Mesenchymal stem cell (in vitro differentiated cells and primary cell): ENCODE data around the gene SLC6A18.

Experiments
- DNase-seq: peaks from one replicate; pipeline ENCODE4 v3.0.0-alpha.2; 2013
- H2AFZ ChIP-seq: one replicate; pipeline ENCODE4 v1.6.1; 2013; ENCODE audit warnings: low read depth, mild to moderate bottlenecking, control low read depth, inconsistent platforms, low read length, moderate library complexity
- H2AK5ac ChIP-seq: 2 replicates; pipeline ENCODE4 v1.6.1; 2013; ENCODE audit warnings: low read length, moderate library complexity, mild to moderate bottlenecking, inconsistent platforms; ENCODE audit not compliant: severe bottlenecking
- H2BK120ac ChIP-seq: one replicate; pipeline ENCODE4 v1.6.1; 2013; ENCODE audit warnings: low read depth, mild to moderate bottlenecking, inconsistent platforms, low read length, moderate library complexity
- H2BK12ac ChIP-seq, 2 experiments: one replicate each; pipeline ENCODE4 v1.6.1; 2013; ENCODE audit warnings: inconsistent platforms in 2 of 2, low read length in 2 of 2, mild to moderate bottlenecking in 2 of 2, moderate library complexity in 2 of 2, control low read depth in 1 of 2
- H2BK15ac ChIP-seq: one replicate; pipeline ENCODE4 v1.6.1; 2013; ENCODE audit warnings: mild to moderate bottlenecking, low read depth, inconsistent platforms; ENCODE audit not compliant: poor library complexity, severe bottlenecking
- H2BK5ac ChIP-seq: 2 replicates; pipeline ENCODE4 v1.6.1; 2013; ENCODE audit warnings: low read depth, mild to moderate bottlenecking, low read length, control low read depth, inconsistent platforms; ENCODE audit not compliant: poor library complexity, severe bottlenecking
- H3K14ac ChIP-seq, 2 experiments: one replicate each; pipeline ENCODE4 v1.6.1; 2013; ENCODE audit warnings: inconsistent platforms in 2 of 2, low read length in 2 of 2, control low read depth in 1 of 2, mild to moderate bottlenecking in 1 of 2, moderate library complexity in 1 of 2
- H3K18ac ChIP-seq, 2 experiments: one replicate each; pipeline ENCODE4 v1.6.1; 2013; ENCODE audit warnings: inconsistent platforms in 2 of 2, low read length in 2 of 2, control low read depth in 1 of 2, low read depth in 1 of 2, mild to moderate bottlenecking in 1 of 2
- H3K23ac ChIP-seq, 2 experiments: one replicate each; pipeline ENCODE4 v1.6.1; 2013; ENCODE audit warnings: inconsistent platforms in 2 of 2, low read length in 2 of 2, mild to moderate bottlenecking in 2 of 2, moderate library complexity in 2 of 2, control low read depth in 1 of 2
- H3K27ac ChIP-seq: 2 replicates; pipeline ENCODE4 v1.5.1; 2013; ENCODE audit warnings: mild to moderate bottlenecking, moderate library complexity, low read length, control low read depth, inconsistent platforms; ENCODE audit not compliant: poor library complexity, severe bottlenecking
- H3K27me3 ChIP-seq, 2 experiments: 2 replicates each; pipeline versions ENCODE4 v1.6.1 to v1.7.0; 2013; ENCODE audit warnings: low read length in 2 of 2, mild to moderate bottlenecking in 2 of 2, moderate library complexity in 2 of 2, control low read depth in 1 of 2, inconsistent platforms in 1 of 2; ENCODE audit not compliant: control insufficient read depth in 1 of 2, insufficient read depth in 1 of 2
- H3K36me3 ChIP-seq, 2 experiments: 2 replicates each; pipeline versions ENCODE4 v1.6.1 to v1.7.0; 2013; ENCODE audit warnings: low read length in 2 of 2, control low read depth in 1 of 2, inconsistent platforms in 1 of 2, low read depth in 1 of 2, mild to moderate bottlenecking in 1 of 2; ENCODE audit not compliant: insufficient read depth in 2 of 2, control insufficient read depth in 1 of 2
- H3K4ac ChIP-seq, 2 experiments: one replicate each; pipeline ENCODE4 v1.6.1; 2013; ENCODE audit warnings: inconsistent platforms in 2 of 2, low read length in 2 of 2, mild to moderate bottlenecking in 2 of 2, moderate library complexity in 2 of 2, control low read depth in 1 of 2, low read depth in 1 of 2
- H3K4me1 ChIP-seq: 2 replicates; pipeline ENCODE4 v1.6.1; 2013; ENCODE audit warnings: low read depth, low read length, control low read depth; ENCODE audit not compliant: control insufficient read depth, insufficient read depth
- H3K4me2 ChIP-seq: 2 replicates; pipeline ENCODE4 v1.6.1; 2013; ENCODE audit warnings: low read length, mild to moderate bottlenecking, inconsistent platforms; ENCODE audit not compliant: poor library complexity, severe bottlenecking
- H3K4me3 ChIP-seq, 2 experiments: 2 replicates each; pipeline versions ENCODE4 v1.5.1 to v1.7.0; 2013; ENCODE audit warnings: low read length in 2 of 2, mild to moderate bottlenecking in 2 of 2, control low read depth in 1 of 2, low read depth in 1 of 2; ENCODE audit not compliant: insufficient read depth in 1 of 2
- H3K79me1 ChIP-seq: replicated peaks from 2 replicates; pipeline ENCODE4 v1.6.1; 2013; ENCODE audit warnings: mild to moderate bottlenecking, control low read depth, low read length, inconsistent platforms; ENCODE audit not compliant: poor library complexity, severe bottlenecking
- H3K9ac ChIP-seq: 2 replicates; pipeline ENCODE4 v1.7.0; 2013; ENCODE audit warnings: mild to moderate bottlenecking, low read length, moderate library complexity
- H3K9me3 ChIP-seq: 2 replicates; pipeline ENCODE4 v1.7.0; 2013; ENCODE audit warnings: mild to moderate bottlenecking, low read length; ENCODE audit not compliant: control insufficient read depth
- H4K8ac ChIP-seq: one replicate; pipeline ENCODE4 v1.6.1; 2013; ENCODE audit warnings: inconsistent platforms, mild to moderate bottlenecking, low read length, moderate library complexity
- H4K91ac ChIP-seq: one replicate; pipeline ENCODE4 v1.6.1; 2013; ENCODE audit warnings: mild to moderate bottlenecking, low read length, inconsistent platforms
- WGBS: methylation state at CpG from one replicate; pipeline ENCODE4 v1.1.7; 2013; ENCODE audit warnings: mixed read lengths; 5-methylcytosine and 5-hydroxymethylcytosine counted together

SLC6A18 gene

DNA sequence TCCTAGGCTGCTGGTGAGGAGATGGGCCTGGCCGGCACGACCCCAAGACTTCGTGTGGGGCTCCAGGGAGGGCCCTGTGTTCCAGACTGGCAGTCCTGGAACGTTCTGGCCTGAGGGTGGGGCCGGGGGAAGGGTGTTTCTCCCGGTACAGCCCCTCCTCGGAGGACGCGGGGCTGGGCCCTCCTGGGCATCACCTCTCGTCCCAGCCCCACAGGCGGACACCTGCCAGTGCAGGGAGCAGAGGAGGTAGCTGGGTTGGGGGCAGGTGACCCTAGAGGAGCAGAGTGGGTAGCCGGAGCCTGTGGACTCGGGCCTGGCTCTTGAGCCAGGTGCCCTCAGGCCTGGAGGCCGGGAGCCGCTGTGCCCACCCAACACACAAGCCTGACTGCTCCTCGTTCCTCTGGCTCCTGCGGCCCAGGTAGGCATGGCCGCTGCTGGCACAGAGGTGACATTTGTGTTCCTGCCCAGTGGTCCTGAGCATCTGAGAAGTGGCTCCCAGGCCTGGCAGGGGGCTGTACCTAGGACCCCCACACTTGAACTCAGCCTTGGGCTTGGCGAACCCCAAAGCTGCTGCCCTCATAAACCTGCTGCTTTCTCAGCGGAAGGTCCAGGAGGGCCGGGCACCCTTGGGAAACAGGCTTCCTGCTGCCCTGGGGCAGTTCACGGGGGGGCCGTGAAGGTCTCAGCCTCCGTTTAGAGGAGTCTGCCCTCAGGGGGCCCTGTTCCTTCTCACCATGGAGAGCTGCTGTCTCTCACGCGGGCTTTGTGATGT lies 23.0 kb upstream of the SLC6A18 start:
- no peak overlapping the region for H3K9ac ChIP-seq
- H3K23ac ChIP-seq: no peak overlapping the region
- no peak overlapping the region for H4K8ac ChIP-seq
- H2AFZ ChIP-seq: no peak overlapping the region
- H3K27me3 ChIP-seq: peaks cover 19 to 87% of the 10 kb centered on the region in 2 experiments
- H3K4me3 ChIP-seq: no peak overlapping the region
- H3K4ac ChIP-seq: no peak overlapping the region
- H4K91ac ChIP-seq: peak overlapping the region; percentile 46
- H2BK12ac ChIP-seq: no peak overlapping the region
- H3K36me3 ChIP-seq: no peaks in the 10 kb centered on the region
- no peak overlapping the region for H3K27ac ChIP-seq
- no peak overlapping the region for H2BK15ac ChIP-seq
- no peak for DNase-seq
- WGBS: 80% methylated on average over 26 of the region's 26 CpGs
- H3K4me2 ChIP-seq: no peak overlapping the region
- H2BK120ac ChIP-seq: no peak overlapping the region
- H3K4me1 ChIP-seq: no peaks in the 10 kb centered on the region
- no peak overlapping the region for H3K18ac ChIP-seq
- H2BK5ac ChIP-seq: no peak overlapping the region
- H2AK5ac ChIP-seq: no peak overlapping the region
- no peaks in the 10 kb centered on the region for H3K9me3 ChIP-seq
- H3K79me1 ChIP-seq: no peaks in the 10 kb centered on the region
- no peak overlapping the region for H3K14ac ChIP-seq

DNA sequence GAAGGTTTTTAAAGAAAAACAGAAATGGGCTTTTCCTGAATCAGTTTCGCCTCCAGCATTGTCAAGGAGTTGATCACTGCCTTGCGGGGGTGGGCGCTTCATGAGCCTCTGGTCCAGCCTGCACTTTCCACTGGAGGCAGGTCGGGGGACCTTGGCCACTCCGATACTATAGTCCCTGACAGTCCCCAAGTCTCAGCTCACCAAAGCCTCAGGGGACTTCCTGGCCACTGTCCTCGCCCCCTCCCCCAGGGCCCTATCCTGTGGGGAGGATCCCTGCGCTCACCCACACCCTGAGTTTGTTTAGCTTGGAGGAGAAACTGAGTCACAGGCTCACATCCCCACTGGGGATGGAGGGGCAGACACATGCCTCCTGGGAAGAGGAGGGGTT lies 22.4 kb upstream of the SLC6A18 start:
- no peak overlapping the region for H3K27ac ChIP-seq
- H2BK12ac ChIP-seq: no peak overlapping the region
- no peaks in the 10 kb centered on the region for H3K9me3 ChIP-seq
- H3K4me1 ChIP-seq: no peaks in the 10 kb centered on the region
- no peak overlapping the region for H2BK15ac ChIP-seq
- no peak overlapping the region for H3K18ac ChIP-seq
- no peak overlapping the region for H3K4me3 ChIP-seq
- no peak overlapping the region for H2BK5ac ChIP-seq
- no peak overlapping the region for H2AK5ac ChIP-seq
- no peak overlapping the region for H2BK120ac ChIP-seq
- no peak overlapping the region for H4K91ac ChIP-seq
- H3K14ac ChIP-seq: no peak overlapping the region
- H2AFZ ChIP-seq: no peak overlapping the region
- DNase-seq: no peak
- no peaks in the 10 kb centered on the region for H3K79me1 ChIP-seq
- no peak overlapping the region for H3K23ac ChIP-seq
- no peak overlapping the region for H4K8ac ChIP-seq
- H3K4me2 ChIP-seq: no peak overlapping the region
- H3K9ac ChIP-seq: no peak overlapping the region
- 84% methylated on average over 7 of the region's 7 CpGs for WGBS
- peaks cover 19 to 90% of the 10 kb centered on the region in 2 experiments for H3K27me3 ChIP-seq
- no peak overlapping the region for H3K4ac ChIP-seq
- no peaks in the 10 kb centered on the region for H3K36me3 ChIP-seq

DNA sequence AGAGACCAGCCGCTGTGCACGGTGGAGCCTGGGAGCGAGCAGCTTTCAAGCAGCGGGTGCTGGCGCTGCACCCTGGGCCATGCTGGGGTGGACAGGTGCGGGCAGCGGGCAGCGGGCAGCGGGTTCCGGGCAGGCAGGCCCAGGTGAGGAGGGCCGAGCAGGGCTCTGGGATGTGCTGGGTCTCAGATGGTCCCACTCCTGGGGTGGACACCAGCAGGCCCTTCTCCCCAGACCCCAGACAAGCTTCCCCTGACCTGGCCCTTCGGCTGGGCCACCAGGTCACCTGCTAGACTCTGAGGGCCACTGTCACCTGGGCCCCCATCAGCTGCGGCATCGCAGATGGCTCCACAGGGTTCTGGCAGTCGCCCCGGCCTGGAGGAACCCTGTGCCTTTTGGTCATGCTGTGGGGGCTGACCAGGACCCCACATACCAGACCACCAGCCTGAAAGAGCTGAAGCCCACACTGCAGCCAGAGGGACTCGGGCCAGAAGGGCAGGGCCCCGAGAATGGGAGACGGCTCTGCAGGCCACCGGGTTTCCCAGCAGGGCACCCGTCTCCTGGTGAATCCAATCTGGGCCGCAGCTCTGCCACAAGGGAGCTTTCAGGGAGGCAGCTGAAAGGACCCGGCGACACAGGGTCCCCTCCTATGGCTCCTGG lies 21.7 kb upstream of the SLC6A18 start:
- Histone ChIP-seq H2AK5ac (no peak overlapping the region), H3K14ac (no peak overlapping the region), H3K23ac (no peak overlapping the region), H2BK15ac (no peak overlapping the region), H2BK120ac (no peak overlapping the region), H3K4me3 (no peak overlapping the region), H3K9ac (no peak overlapping the region), H3K79me1 (no peaks in the 10 kb centered on the region), H2BK12ac (no peak overlapping the region), H3K36me3 (no peaks in the 10 kb centered on the region), H4K8ac (no peak overlapping the region), H3K4ac (no peak overlapping the region), H3K27ac (no peak overlapping the region), H2BK5ac (no peak overlapping the region), H3K18ac (no peak overlapping the region), H3K27me3 (peaks cover 22 to 88% of the 10 kb centered on the region in 2 experiments), H2AFZ (no peak overlapping the region), H3K4me1 (no peaks in the 10 kb centered on the region), H3K4me2 (no peak overlapping the region), H4K91ac (no peak overlapping the region), H3K9me3 (no peaks in the 10 kb centered on the region)
- 77% methylated on average over 18 of the region's 24 CpGs for WGBS
- no peak for DNase-seq

DNA sequence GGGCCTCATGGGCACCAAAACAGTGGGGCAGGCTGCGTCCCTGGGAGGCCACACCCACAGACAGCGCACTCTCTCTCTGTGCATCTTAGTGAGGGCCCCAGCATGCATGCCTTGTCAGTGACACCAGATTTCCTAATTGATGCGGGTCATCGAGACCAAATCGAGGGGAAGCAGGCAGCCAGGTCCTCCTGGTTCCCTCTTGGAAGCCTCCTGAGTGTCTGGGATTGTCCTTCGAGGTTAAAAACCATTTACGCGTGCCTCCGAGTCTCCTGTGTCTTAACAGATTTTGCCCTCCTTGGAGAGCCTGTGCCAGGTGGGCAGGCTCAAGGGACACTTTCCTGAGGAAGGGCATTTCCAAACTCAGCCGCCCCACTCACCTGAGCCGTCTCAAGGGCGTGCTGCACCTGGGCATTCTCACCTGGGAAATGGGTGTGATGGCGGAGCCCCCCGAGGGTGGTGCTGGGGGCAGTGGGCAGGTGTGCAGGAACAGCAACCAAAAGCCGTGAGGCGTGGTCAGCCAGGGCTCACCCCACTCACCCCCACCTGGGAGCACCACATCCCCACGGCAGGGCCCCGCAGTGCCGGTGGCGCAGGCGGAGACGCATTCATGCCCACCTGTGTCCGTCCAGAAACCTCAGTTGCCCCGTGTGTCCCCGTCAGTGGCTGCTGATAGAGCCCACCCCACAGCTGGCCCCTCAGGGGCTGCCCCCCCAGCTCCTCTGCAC lies 21.1 kb upstream of the SLC6A18 start:
- DNase-seq: no peak
- no peaks in the 10 kb centered on the region for H3K79me1 ChIP-seq
- H3K9me3 ChIP-seq: no peaks in the 10 kb centered on the region
- WGBS: 82% methylated on average over 25 of the region's 25 CpGs
- no peak overlapping the region for H4K8ac ChIP-seq
- no peaks in the 10 kb centered on the region for H3K4me1 ChIP-seq
- H4K91ac ChIP-seq: no peak overlapping the region
- H3K23ac ChIP-seq: no peak overlapping the region
- no peak overlapping the region for H3K4me2 ChIP-seq
- no peaks in the 10 kb centered on the region for H3K36me3 ChIP-seq
- no peak overlapping the region for H2AK5ac ChIP-seq
- H2BK120ac ChIP-seq: no peak overlapping the region
- no peak overlapping the region for H3K9ac ChIP-seq
- H2BK12ac ChIP-seq: no peak overlapping the region
- no peak overlapping the region for H3K4ac ChIP-seq
- H2BK5ac ChIP-seq: no peak overlapping the region
- no peak overlapping the region for H2BK15ac ChIP-seq
- H3K18ac ChIP-seq: no peak overlapping the region
- H3K4me3 ChIP-seq: no peak overlapping the region
- no peak overlapping the region for H3K27ac ChIP-seq
- H2AFZ ChIP-seq: no peak overlapping the region
- H3K14ac ChIP-seq: no peak overlapping the region
- H3K27me3 ChIP-seq: peaks cover 17 to 84% of the 10 kb centered on the region in 2 experiments
